Lower leg skin (tissue), 3 donors: ENCODE results near the gene C9orf43.
A peak's percentile ranks its signal among the peaks of the same experiment; 100 is the strongest.

ENCODE experiments used
- POLR2A ChIP-seq, 2 donors: fragments of 450-650 bp; IDR thresholded peaks; one replicate each; pipeline ENCODE4 v1.6.1; 2016 to 2017; ENCODE audit warnings: antibody characterized with exemption in 2 of 2, mild to moderate bottlenecking in 1 of 2, moderate library complexity in 1 of 2
- TF ChIP-seq, protein P1 (sequence below), 3 donors: fragments of 450-650 bp; IDR thresholded peaks; one replicate each; pipeline ENCODE4 v1.5.1; 2016; ENCODE audit warnings: antibody characterized with exemption in 3 of 3, mild to moderate bottlenecking in 3 of 3, moderate library complexity in 2 of 3

DNA sequence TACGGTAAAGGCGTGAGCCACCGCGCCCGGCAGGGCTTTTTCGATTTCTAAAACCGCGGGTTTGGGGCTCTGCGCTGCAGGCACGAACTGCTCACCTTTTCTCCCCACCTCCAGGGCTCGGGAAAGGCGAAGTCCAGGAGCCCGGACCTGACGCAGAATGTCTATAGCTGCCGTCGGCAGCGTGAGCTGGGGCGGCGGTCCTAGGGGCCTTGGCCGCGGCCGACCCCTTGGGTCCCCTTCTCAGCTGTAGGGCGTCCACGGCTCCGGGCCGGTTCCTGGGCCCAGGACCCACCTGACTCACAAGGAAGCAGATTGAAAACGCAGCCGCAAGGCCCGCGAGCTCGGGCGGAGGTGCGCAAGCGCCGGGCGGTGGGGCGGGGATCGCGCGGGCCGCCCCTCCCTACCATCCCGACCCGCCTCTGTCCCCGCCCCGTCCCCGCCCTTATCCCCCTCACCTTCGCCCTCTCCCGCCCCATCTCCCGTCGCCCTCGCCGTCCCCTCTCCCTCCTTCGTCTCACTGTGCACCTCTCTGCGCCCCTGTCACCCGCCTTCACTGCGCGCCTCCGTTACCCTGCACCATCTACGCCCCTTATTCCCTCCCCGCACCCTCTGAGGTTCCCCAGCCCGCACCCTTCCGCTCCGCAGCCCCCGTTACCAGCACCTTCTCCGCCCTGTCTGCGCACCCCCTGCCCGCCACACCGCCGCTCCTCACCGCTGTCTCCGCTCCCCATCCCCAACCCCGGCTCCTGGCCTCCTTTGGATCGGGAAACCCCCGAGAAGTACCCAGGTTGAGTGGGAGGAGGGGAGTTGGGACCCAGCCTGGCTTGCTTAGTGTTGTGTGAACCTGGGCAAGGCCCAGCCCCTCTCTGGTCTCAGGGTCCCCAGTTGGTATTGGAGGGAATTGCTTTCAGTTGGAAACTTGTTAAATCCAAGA is 33.6 kb upstream of the C9orf43 start, which contains the start of gene HDHD3:
- no peak for TF ChIP-seq POLR2A (IDR thresholded peaks at IDR 0.05)
- TF ChIP-seq, protein P1, sequence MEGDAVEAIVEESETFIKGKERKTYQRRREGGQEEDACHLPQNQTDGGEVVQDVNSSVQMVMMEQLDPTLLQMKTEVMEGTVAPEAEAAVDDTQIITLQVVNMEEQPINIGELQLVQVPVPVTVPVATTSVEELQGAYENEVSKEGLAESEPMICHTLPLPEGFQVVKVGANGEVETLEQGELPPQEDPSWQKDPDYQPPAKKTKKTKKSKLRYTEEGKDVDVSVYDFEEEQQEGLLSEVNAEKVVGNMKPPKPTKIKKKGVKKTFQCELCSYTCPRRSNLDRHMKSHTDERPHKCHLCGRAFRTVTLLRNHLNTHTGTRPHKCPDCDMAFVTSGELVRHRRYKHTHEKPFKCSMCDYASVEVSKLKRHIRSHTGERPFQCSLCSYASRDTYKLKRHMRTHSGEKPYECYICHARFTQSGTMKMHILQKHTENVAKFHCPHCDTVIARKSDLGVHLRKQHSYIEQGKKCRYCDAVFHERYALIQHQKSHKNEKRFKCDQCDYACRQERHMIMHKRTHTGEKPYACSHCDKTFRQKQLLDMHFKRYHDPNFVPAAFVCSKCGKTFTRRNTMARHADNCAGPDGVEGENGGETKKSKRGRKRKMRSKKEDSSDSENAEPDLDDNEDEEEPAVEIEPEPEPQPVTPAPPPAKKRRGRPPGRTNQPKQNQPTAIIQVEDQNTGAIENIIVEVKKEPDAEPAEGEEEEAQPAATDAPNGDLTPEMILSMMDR (IDR thresholded peaks at IDR 0.05): peak in 1 of 3 donors; percentile 45
